ENCODE results near the gene SNX33.

The SNX33 gene

DNA sequence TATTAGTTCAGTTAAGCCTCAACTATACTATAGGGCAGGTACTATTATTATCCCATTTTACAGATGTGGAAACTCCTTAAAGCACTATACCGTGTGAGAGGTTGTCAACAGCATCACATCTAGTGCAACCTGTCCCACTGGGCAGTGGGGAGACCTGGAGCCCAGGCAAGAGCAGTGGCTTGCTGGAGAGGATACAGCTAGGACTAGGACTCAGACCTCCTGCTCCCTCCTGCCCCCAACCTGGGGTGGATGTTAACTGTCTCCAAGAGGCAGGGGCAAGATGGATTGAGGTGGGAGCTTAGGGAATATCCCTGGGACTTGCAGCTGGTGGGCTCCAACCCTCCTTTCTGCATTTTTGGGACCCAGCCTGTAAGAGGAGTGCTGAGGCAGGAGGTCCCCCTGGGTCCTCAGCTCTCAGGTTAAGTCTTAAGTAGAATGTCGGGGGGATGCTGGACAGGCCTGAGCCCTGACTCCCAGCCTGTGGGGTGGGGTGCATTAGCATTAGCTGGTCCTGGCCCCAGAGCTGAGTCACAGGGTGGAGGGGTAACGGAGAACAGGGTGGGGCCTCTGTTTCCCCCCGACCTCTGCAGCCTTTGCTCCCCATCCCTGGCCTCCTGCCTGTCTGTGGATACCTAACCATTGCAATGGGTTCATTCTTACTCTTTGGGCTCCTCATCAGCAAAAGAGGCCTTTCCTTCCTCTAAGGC is 6.6 kb downstream of the SNX33 start:
- no peak for TF ChIP-seq CTCF (IDR thresholded peaks at IDR 0.05)

- no peak for TF ChIP-seq CTCF (IDR thresholded peaks at IDR 0.05)
Measured at GRCh38 chr15:75655931-75656330, 8.2 kb downstream of the SNX33 start.

- no peak for TF ChIP-seq CTCF (IDR thresholded peaks at IDR 0.05)
Measured at GRCh38 chr15:75656331-75656730, 8.6 kb downstream of the SNX33 start.

- no peak for TF ChIP-seq CTCF (IDR thresholded peaks at IDR 0.05)
Measured at GRCh38 chr15:75656813-75657212, 9.1 kb downstream of the SNX33 start.

- no peak for TF ChIP-seq CTCF (IDR thresholded peaks at IDR 0.05)
Measured at GRCh38 chr15:75659141-75659771, 11.5 kb downstream of the SNX33 start.

- TF ChIP-seq CTCF (IDR thresholded peaks at IDR 0.05), result no peak
Measured at GRCh38 chr15:75659928-75660645, 12.4 kb downstream of the SNX33 start.

DNA sequence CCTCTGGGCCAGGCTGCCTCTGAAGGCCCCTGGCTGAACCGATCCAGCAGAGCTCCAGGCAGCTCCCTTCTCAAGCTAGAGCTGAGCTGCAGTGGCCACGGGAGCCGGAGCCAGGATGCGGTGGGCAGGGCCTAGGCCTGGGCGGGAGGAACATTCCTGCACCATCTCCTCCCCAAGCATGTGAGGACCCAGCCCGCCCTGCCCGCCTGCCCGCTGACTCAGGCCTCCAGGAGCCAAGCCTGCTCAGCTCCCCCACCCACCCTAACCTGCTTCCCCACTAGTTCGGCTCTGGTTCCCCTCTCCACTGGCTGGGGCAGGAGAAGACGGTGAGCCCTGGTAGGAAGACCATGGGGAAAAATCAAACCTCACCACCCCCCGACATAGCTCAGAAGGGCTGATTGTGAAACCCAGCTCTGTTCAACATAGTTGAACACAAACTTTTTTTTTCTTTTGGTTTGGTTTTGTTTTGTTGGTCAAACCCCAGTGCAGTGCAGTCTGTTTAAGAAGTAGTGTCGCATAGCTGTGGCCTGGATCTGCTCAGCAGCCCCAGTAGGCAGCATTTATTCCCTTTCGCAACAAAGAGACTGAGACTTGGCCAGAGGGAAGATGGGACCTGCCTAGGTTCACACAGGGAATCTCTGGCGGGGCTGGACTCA is 13.5 kb downstream of the SNX33 start:
- no peak for TF ChIP-seq CTCF (IDR thresholded peaks at IDR 0.05)

Measured in LNCAP (cell line).